Stimulated activated CD4-positive, alpha-beta T cell treated with anti-CD3 and anti-CD28 coated beads, TNF-alpha, amount 100 ng/mL, for 24 hours (primary cell): ENCODE data around the gene SHISA5.
A peak's percentile ranks its signal among the peaks of the same experiment; 100 is the strongest.

Source experiments
- DNase-seq, 3 experiments: peaks; one replicate each; pipeline ENCODE4 v3.0.0-alpha.2; 2020; ENCODE audit warnings: low read depth in 3 of 3

Gene SHISA5

GRCh38 chr3:48431224-48432029, 72.5 kb downstream of the SHISA5 start:
- no peak for DNase-seq

GRCh38 chr3:48430708-48431101, 73.3 kb downstream of the SHISA5 start:
- no peak for DNase-seq

GRCh38 chr3:48429960-48430707, 73.8 kb downstream of the SHISA5 start, which contains the start of gene PLXNB1:
TSS of gene PLXNB1 (minus strand) at chr3:48430086. CDS start at chr3:48424611, 5,475 bp downstream.
- no peak for DNase-seq

GRCh38 chr3:48429317-48429959, 74.5 kb downstream of the SHISA5 start:
- DNase-seq, result peak in 2 of 3 experiments; percentile 38 to 59

- DNase-seq, result peak in 1 of 3 experiments; percentile 16
These were observed 75.2 kb downstream of the SHISA5 start for GRCh38 chr3:48428572-48429316.

GRCh38 chr3:48428088-48428571, 75.8 kb downstream of the SHISA5 start:
- DNase-seq, result no peak

GRCh38 chr3:48427630-48427962, 76.4 kb downstream of the SHISA5 start:
- no peak for DNase-seq

- no peak for DNase-seq
These were observed 76.9 kb downstream of the SHISA5 start for GRCh38 chr3:48426944-48427629.

- no peak for DNase-seq
These were observed 77.5 kb downstream of the SHISA5 start for GRCh38 chr3:48426401-48426909.

- no peak for DNase-seq
These were observed 78.6 kb downstream of the SHISA5 start for GRCh38 chr3:48425281-48425812.

- DNase-seq, result no peak
These were observed 79.9 kb downstream of the SHISA5 start for GRCh38 chr3:48423883-48424695.

GRCh38 chr3:48423241-48423882, 80.6 kb downstream of the SHISA5 start:
- DNase-seq, result no peak

- DNase-seq, result no peak
These were observed 81.3 kb downstream of the SHISA5 start for GRCh38 chr3:48422681-48423080.

- no peak for DNase-seq
These were observed 81.7 kb downstream of the SHISA5 start for GRCh38 chr3:48422272-48422671.

GRCh38 chr3:48420561-48420960, 83.4 kb downstream of the SHISA5 start:
- no peak for DNase-seq

GRCh38 chr3:48419597-48419996, 84.4 kb downstream of the SHISA5 start:
- DNase-seq, result no peak

- no peak for DNase-seq
These were observed 84.8 kb downstream of the SHISA5 start for GRCh38 chr3:48419149-48419548.

GRCh38 chr3:48418651-48419050, 85.3 kb downstream of the SHISA5 start:
- DNase-seq, result no peak

- no peak for DNase-seq
These were observed 85.8 kb downstream of the SHISA5 start for GRCh38 chr3:48418140-48418539.
